Cardiac fibroblast (primary cell): Measurements from ENCODE around the gene WDR45B.

ENCODE experiments used
- DNase-seq, 2 donors: peaks; one replicate each; pipeline versions ENCODE4 v3.0.0 to v3.0.0-alpha.2; 2010; ENCODE audit warnings: low read depth in 2 of 2
- H3K4me3 ChIP-seq, 2 donors: replicated peaks in 1 of 2; 1 replicate in 1 of 2; 2 replicates in 1 of 2; pipeline ENCODE4 v1.5.1; 2011; ENCODE audit warnings: low read depth in 2 of 2, low read length in 2 of 2, mild to moderate bottlenecking in 2 of 2, moderate library complexity in 1 of 2
- TF ChIP-seq, protein P1 (sequence below): IDR thresholded peaks from one replicate; pipeline ENCODE4 v1.5.1; 2011; ENCODE audit warnings: low read depth, mild to moderate bottlenecking, low read length, inconsistent platforms

The WDR45B gene

DNA sequence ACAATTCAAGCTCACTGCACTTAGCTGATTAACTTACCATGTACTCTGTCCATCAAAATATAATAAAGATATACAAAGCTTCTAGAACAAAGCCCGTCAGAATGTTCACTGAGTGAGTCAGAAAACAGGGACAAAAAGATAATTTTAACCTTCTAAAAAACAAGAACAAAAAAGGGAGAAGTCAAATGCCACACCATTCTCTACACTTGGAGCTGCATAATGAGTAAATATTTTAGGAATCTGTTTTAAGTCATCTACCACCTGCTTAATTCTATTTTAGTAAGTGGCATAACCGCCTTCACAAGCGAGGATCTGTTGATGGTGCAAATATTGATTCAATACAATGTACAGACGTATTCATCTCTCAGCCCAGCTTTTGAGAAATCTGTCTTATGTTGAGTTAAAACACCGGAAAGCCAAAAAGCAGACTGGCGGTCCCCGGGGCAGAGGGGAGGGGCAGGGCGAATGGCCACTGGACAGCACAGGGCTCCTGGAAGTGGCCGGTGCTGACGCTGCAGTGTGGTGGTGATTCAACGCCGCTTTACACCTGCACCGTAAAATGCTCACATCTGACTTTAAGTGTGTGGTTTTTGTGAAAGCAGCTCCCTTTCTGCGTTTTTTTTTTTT, 30.1 kb upstream of the WDR45B start:
- no peak overlapping the region for H3K4me3 ChIP-seq
- DNase-seq: no peak
- TF ChIP-seq, protein P1, sequence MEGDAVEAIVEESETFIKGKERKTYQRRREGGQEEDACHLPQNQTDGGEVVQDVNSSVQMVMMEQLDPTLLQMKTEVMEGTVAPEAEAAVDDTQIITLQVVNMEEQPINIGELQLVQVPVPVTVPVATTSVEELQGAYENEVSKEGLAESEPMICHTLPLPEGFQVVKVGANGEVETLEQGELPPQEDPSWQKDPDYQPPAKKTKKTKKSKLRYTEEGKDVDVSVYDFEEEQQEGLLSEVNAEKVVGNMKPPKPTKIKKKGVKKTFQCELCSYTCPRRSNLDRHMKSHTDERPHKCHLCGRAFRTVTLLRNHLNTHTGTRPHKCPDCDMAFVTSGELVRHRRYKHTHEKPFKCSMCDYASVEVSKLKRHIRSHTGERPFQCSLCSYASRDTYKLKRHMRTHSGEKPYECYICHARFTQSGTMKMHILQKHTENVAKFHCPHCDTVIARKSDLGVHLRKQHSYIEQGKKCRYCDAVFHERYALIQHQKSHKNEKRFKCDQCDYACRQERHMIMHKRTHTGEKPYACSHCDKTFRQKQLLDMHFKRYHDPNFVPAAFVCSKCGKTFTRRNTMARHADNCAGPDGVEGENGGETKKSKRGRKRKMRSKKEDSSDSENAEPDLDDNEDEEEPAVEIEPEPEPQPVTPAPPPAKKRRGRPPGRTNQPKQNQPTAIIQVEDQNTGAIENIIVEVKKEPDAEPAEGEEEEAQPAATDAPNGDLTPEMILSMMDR: no peak

DNA sequence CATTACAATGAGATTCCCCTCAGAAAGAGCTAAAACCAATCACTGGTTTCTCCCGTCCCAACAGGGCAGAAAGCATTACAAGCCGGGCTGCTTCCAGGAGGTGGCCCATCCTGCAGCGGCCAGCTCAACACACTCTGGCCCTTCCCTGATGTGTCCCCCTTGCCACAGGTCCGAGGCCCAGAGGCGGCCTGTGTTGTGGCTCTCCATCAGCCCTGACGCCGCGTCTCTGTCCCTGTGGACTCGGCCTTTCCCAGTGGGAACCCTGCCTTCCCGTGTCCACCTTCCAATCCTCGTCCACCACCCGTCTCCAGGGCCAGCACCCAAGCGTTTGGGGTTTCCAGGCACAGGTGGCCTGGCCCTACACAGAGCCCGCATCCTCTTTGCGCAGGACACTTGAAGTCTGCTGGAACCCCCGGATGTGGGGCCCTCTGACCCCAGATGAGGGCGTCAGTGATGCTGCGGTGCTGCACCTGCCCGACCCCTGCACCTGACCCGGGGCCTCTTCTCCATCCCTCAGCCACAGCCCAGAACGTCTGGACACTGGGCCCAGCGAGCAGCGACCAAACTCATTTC, 29.2 kb upstream of the WDR45B start:
- TF ChIP-seq, protein P1: no peak

DNA sequence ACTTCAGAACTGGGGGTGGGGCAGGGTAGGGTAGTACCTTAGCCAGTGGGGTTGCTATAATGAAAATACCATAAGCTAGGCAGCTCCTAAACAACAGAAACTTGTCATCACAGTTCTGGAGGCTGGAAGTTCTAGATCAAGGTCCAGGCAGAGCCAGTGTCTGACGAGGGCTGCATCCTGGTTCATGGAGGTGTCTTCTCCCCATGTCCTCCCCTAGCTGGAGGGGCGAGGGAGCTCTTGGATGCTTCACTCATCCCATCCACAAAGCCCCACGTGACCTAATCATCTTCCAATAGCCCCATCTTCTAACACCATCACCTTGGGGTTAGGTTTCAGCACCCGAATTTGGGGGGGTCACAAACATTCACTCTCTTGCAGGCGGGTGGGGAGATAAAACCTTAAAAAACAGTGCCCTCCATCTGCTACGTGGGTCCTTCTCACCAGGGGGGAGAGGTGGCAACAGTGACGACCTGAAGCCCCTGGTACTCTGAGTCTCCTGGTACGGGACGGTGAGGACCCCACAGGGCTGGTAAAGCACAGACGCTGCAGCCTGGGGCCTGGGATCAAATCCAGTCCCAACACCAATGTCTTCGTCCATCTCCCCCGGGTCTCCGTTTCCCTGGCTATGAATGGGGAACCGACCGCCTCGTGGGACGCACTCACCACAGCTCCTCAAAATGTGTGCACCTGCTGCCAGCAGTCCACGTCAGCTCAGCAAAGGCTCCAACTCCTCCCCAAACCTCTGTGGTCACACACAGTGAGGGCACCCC, 27.4 kb upstream of the WDR45B start:
- no peak overlapping the region for H3K4me3 ChIP-seq
- TF ChIP-seq, protein P1: no peak
- no peak for DNase-seq

More for the DNA sequence above, 29.2 kb upstream of the WDR45B start:
- DNase-seq: no peak
- no peak overlapping the region for H3K4me3 ChIP-seq

DNA sequence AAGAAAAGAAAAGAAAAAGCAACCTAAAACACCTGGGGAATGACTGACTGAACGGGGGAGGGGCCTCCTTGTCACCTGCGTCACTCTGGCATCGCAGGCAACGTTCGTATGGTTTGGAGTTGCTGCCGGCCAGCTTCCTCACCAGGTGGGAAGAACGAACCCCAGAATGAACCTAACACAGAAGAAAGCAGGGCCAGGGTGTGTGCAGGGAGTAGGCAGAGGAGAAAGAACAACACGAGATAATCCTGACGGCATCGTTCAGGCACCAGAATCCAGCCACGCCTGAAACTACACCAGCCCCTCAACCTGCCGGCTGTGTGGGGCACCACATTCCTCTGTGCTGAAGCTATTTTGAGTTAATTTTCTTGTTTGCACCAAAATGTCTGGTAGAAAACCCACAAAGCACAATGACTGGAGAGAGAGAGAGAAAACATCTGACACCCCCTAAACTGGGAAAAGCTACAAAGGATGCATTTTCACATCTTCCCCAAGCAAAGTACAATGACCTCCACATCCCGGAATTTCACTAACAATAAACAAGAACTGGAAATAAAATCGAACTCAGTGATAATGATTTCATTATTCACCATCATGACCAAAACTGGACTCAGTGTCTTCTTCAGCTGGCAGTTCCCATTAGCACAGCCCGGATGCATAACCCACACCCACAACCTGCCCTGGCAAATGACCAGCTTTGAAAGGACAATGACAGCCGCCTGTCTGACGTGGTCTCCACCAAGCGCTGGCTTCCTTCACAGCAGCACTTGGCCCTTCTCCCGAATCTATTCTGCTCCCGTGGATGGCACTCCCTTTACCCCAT, 26.6 kb upstream of the WDR45B start:
- H3K4me3 ChIP-seq: no peak overlapping the region
- no peak for DNase-seq
- TF ChIP-seq, protein P1: no peak

DNA sequence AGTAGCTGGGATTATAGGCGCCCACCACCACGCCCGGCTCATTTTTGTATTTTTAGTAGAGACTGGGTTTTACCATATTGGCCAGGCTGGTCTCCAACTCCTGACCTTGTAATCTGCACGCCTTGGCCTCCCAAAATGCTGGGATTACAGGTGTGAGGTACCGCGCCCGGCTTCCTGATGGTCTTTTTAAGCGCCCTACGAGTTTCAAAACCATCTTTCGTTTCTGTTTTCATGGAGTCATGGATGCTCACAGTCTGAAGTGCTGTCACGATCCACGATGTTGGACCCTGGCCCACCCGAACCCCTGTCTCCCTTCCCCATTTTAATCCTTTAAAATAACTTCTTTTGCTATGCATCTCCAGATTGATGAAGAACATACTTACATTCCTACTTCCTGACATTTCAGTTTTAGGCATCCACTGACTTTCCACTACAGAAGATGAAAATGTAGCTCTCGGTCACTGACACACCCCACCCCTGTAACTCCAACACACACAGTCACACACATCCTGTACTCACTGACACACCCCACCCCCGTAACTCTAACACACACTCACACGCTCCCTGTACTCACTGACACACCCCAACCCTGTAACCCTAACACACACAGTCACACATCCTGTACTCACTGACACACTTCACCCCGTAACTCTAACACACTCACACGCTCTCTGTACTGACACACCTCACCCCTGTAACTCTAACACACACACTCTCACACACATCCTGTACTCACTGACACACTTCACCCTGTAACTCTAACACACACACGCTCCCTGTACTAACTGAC, 22.6 kb upstream of the WDR45B start:
- no peak overlapping the region for H3K4me3 ChIP-seq
- TF ChIP-seq, protein P1: no peak
- DNase-seq: no peak

DNA sequence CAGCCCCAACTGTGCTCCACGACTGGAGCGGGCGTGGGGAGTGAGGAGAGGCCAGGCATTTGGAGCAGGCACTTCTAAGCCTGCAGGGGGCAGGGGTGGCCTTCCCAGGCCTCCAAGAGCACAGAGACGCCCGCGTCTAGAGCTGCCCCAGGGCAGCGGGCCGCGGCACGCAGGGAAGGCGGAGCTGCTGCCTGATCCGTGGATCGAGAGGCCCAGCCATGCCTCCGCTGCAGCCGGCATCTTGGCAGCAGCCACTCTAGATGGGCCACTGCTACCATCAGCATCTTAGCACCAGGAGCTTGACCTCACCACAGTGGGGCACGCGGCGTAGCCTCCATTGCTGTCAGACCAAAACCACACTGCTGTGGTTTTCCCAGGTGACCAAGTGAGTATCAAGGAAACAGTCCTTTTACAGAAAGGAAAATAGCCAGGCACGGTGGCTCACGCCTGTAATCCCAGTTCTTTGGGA, 20.4 kb upstream of the WDR45B start:
- H3K4me3 ChIP-seq: no peak overlapping the region
- peak in 1 of 2 donors; percentile 53 for DNase-seq
- TF ChIP-seq, protein P1: no peak
